Urothelium cell line (cell line): ENCODE data around the gene NKAIN4.

Source experiments
- DNase-seq: peaks from one replicate; pipeline ENCODE4 v3.0.0; 2011; ENCODE audit warnings: low spot score, mixed read lengths
- FAIRE-seq: peaks from 2 replicates; lab custom pipeline; 2011; peaks lifted over from hg19 to GRCh38; lab: Jason Lieb, UNC

Gene NKAIN4

GRCh38 chr20:63274381-63275228, 20.3 kb upstream of the NKAIN4 start:
- DNase-seq: no peak

GRCh38 chr20:63273635-63274380, 19.5 kb upstream of the NKAIN4 start:
- FAIRE-seq: peak; percentile 92
- DNase-seq: peak; percentile 79

More at GRCh38 chr20:63274381-63275228, 20.3 kb upstream of the NKAIN4 start:
- FAIRE-seq: peak; percentile 79

GRCh38 chr20:63273059-63273579, 18.9 kb upstream of the NKAIN4 start:
- FAIRE-seq (no peak), DNase-seq (no peak)

DNA sequence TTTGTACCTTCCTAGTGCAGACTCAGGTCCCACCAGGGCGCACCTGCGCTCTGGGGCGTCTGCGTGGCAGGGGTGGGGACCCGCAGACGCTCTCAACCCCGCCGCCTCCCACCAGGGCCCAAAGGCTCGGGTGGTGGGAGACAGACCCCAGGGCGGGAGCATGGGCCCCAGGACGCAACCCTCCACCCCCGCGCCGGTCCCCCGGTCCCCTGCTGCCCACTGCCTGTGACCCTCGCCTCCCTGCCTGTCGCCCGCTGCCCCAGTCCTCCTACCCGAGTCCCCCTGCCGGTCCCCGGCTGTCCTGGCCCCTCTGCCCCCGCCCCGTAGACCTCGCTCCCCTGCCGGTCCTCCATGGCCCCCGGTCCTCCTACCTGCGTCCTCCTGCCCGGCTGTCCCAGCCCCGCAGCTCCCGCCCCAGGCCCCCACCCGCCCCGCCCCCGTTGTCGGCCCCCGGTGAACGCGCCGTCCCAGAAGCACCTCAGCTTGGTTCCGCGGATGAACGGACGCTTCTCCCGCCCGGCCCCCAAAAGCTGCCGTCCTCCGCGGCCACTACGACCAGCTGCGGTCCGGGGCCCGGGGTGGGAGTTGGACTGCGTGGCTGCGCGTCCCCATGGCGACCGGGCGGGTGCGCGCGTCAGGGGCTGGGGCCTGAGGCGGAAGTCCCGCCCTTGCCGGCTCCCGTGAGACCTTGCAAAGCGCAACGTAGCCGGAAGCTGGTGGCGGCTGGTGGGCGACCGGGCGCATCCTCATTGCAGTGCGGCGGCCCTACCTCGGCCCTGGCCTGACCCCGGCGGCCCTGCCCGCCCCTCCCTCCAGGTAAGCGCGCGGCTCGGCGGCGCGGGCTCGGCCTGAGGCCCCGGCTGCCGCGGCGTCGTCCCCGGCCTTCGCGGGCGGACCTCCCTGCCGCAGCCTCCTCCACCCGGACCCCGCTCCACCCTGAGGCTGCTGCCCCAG, 18.1 kb upstream of the NKAIN4 start, which contains the start of gene ARFGAP1:
TSS of gene ARFGAP1 (plus strand) at position 709 of the 954 bp plus-strand sequence. CDS start 2,768 bp downstream, outside the sequence.
- peak; percentile 100 for DNase-seq
- FAIRE-seq: peak; percentile 100

DNA sequence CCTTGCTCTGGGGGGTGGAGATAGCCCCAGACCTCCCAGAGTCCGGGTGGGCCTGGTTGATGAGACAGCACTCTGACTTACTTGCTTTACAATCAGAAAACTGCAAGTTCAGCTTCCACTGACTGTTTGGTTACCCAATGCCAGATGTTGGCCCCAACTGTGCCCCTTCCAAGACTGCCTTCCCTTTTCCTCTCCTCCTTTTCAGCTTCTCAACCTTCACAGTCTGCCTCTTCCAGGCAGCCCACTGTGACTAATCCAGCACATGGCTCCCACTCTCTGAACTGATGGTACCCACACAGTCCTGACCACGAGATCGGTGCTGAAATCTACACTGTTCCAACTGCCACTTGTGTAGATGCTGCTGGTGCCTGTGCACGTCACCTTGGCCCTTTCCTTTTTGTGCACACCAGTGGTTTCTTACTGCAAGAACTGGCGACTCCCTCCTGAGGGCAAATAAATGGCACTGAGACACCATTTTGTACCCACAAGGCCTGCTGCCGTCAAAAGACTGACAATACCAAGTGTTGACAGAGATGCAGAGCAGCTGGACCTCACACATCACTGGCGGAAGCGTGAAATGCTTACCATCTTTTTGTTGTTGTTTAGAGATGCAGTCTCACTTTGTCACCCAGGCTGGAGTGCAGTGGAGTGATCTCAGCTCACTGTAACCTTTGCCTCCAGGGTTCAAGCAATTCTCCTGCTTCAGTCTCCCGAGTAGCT, 16.5 kb upstream of the NKAIN4 start:
- DNase-seq: no peak
- FAIRE-seq: peak; percentile 91

DNA sequence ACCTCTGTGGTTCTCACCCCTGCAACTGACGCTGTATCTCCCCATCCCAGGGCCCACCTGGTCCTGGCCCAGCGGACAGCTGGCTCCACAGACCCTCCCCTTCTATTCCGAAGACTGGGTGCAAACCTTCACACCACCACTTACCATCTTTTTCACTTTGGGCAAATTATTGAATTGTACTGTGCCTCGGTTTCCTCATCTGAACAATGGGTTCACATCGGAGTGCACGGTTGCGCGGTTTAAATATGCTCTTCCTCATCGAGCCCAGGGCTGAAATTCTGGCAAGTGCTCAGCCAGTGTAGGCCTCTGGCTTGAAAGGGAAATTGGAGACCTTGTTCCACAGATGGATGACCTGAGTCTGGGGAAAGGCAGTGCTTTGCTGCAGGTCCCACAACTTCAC, 15.5 kb upstream of the NKAIN4 start:
- DNase-seq: no peak
- FAIRE-seq: no peak

DNA sequence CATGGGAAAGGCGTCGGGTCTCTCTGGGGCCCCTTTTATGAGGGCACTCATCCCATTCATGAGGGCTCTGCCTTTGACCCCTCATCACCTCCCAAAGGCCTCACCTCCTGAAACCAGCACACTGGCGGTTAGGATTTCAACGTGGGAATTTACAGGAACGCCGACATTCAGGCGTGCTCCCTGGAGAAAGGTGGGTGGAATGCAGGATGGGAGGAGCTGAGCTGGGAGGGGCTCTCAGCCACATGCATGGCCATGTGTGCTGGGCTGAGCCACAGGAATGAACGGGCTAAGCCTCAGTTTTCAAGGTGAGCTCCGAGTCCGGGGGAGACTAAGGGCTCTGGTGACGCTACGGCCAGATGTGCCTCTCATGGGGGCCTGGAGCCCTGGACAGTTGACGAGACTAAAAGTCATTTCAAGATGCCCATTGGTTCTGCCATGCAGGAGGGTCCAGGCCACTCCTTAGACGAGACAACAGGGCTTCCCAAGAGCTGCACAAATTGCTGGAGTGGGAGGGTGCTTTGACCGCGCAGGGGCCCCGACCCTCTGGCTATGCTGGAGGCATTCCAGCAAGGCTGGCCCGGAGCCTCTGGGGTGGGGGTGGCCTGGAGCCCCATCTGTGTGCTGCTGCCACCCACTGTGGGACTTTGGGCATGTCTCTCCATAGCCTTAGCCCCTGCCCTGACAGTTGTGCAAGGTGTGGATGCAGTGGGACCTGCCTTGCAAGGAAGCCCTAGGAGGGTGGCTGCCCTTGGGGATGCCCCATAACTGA, 14.6 kb upstream of the NKAIN4 start:
- FAIRE-seq: peak; percentile 94
- peak; percentile 84 for DNase-seq

GRCh38 chr20:63268256-63268655, 14.0 kb upstream of the NKAIN4 start:
- DNase-seq (no peak), FAIRE-seq (peak; percentile 71)

DNA sequence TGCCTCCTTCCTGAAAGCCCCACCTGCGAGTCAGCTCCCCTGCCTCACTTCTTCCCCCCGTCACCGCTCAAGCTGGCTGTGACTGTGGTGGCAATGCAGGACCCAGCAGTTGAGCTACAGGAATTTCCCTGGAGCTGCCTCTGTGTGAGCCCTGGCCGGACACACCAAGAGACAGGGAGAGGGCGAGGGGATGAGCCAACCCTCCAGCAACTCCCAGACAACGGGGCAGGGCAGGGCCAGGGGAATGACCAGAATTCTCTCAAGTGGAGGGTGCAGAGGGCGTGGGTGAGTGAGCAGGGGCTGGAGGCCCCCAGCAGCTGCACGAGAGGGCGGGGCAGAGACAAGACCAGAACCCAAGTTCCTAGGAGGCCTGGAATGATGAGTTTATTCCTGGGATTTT, 13.4 kb upstream of the NKAIN4 start:
- no peak for DNase-seq

GRCh38 chr20:63265891-63266515, 11.7 kb upstream of the NKAIN4 start:
- DNase-seq: no peak
- peak; percentile 74 for FAIRE-seq

More for the DNA sequence above, 13.4 kb upstream of the NKAIN4 start:
- peak; percentile 71 for FAIRE-seq

GRCh38 chr20:63264519-63264918, 10.3 kb upstream of the NKAIN4 start:
- no peak for DNase-seq
- no peak for FAIRE-seq

GRCh38 chr20:63264000-63264399, 9.7 kb upstream of the NKAIN4 start:
- peak; percentile 86 for FAIRE-seq

DNA sequence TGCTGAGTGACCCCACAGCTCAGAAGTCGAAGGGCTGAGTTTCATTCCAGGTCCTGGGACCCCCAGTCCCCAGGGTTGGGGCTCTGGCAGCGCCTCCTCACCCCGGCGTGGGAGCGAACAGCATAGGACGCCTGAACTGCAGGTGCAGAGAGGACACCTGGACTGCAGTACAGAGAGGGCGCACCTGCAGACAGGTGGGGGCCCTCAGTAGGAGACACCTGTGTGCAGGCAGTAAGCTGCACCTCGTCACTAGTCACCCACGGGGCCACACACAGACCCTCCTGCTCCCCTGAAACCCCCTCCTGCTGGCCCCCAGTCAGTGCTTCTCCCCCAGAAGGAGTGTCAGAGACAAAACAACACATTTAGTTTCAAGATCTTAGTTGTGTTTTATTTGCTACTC, 8.6 kb upstream of the NKAIN4 start:
- DNase-seq: no peak
- FAIRE-seq: peak; percentile 42

More at GRCh38 chr20:63264000-63264399, 9.7 kb upstream of the NKAIN4 start:
- no peak for DNase-seq

DNA sequence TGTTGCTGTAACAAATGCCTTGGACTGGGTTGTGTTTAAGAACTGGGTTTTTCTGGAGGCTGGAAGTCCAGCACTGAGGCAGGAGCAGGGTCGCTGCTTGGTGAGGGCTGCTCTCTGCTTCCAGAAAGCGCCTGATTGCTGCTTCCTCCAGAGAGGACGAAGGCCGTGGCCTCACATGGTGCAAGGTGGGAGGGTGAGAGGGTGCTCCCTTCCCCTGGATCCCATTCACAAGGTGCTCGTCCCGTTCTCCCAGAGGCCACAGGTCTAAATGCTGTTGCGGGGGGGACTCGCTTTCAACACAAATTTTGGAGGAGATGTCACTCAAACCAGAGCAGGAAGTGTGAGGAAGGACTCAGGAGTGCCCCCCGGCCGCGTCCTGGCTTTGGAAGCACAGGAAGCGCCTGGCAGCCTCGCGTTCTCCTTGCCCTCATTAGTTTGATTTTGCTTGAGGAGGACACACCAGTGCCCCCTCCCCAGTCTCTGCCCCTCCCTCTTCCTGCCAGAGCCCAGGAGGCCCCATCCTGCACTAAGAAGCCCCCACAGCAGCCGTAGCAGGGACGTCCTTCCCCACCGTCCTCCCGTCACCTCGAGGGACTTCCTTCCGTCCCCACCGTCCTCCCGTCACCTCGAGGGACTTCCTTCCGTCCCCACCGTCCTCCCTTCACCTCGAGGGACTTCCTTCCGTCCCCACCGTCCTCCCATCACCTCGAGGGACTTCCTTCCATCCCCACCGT, 7.7 kb upstream of the NKAIN4 start:
- DNase-seq (no peak), FAIRE-seq (peak; percentile 97)

GRCh38 chr20:63261060-63261794, 7.0 kb upstream of the NKAIN4 start:
- DNase-seq (no peak), FAIRE-seq (peak; percentile 77)

DNA sequence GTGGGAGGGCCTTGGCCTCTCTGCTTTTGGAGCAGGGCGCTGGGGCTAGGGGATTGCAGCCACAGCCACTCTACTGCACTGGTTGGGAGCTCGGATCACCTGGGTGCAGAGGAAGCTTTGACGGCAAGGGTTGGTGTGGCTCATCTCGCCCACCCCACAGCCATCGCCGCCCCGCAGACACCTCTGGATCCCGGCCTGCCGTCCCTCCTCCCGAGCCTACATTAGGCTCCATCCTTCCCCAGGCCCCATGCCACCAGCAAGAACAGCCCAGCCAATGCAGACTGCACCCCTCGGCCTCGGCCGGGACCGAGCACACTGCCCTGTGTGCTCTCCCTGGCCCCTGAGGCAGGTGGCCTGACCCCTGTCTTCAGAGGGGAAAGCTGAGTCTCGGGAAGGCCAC, 6.3 kb upstream of the NKAIN4 start:
- FAIRE-seq: no peak

More for the DNA sequence above, 6.3 kb upstream of the NKAIN4 start:
- DNase-seq: no peak
